ENCODE measurements around the gene KRTAP12-3. TPM values are rescaled to one million over a fixed set of nuclear protein-coding genes. Genes with fewer than 3 reads are reported as not detected.
"Not testable (repeated sequence)": the region's sequence is repeated elsewhere in the genome, so short reads cannot be mapped to it uniquely, and the experiment has no call there.

The KRTAP12-3 gene
- polyA plus RNA-seq, 1 experiment = not detected

GRCh38 chr21:44686843-44687561 is 29.3 kb downstream of the KRTAP12-3 start:
- CTCF ChIA-PET = no interaction called here
- no peak for DNase-seq (ENCODE audit: low read depth, low spot score)
- H3K4me3 ChIP-seq (ENCODE audit: low read depth, low read length) = no peak overlapping the region
- H3K27me3 ChIP-seq (ENCODE audit: control insufficient read depth, insufficient read depth, low read length) = peaks cover 14% of the 10 kb centered on the region
- no peaks in the 10 kb centered on the region for H3K9me3 ChIP-seq (ENCODE audit: control insufficient read depth, insufficient read depth, low read length)
- POLR2A ChIA-PET = no interaction called here
- no peak for TF ChIP-seq CTCF (IDR thresholded peaks at IDR 0.05; ENCODE audit: low read depth, low read length)
- no peak overlapping the region for H3K27ac ChIP-seq (ENCODE audit: low read depth, low read length)

- ChIA-PET POLR2A (no interaction called here), CTCF (no interaction called here)
- Histone ChIP-seq H3K27ac (ENCODE audit: low read depth, low read length) (no peak overlapping the region), H3K9me3 (ENCODE audit: control insufficient read depth, insufficient read depth, low read length) (no peaks in the 10 kb centered on the region), H3K27me3 (ENCODE audit: control insufficient read depth, insufficient read depth, low read length) (peaks cover 12% of the 10 kb centered on the region), H3K4me3 (ENCODE audit: low read depth, low read length) (no peak overlapping the region)
- DNase-seq (ENCODE audit: low read depth, low spot score) = no peak
- no peak for TF ChIP-seq CTCF (IDR thresholded peaks at IDR 0.05; ENCODE audit: low read depth, low read length)
These were observed 29.9 kb downstream of the KRTAP12-3 start for GRCh38 chr21:44687671-44688070.

- DNase-seq (ENCODE audit: low read depth, low spot score); H3K27ac ChIP-seq (ENCODE audit: low read depth, low read length); H3K9me3 ChIP-seq (ENCODE audit: control insufficient read depth, insufficient read depth, low read length); H3K27me3 ChIP-seq (ENCODE audit: control insufficient read depth, insufficient read depth, low read length); H3K4me3 ChIP-seq (ENCODE audit: low read depth, low read length); CTCF ChIA-PET; POLR2A ChIA-PET: not testable (repeated sequence)
These were observed 32.0 kb downstream of the KRTAP12-3 start for GRCh38 chr21:44689740-44690139.

GRCh38 chr21:44691686-44692085 is 34.0 kb downstream of the KRTAP12-3 start:
- CTCF ChIA-PET = interaction anchor here (1.2 kb wide), 1 partner anchor 102 kb away, joined by 7 read pairs; no protein-coding TSS in a partner anchor
- DNase-seq (ENCODE audit: low read depth, low spot score) = no peak
- H3K4me3 ChIP-seq (ENCODE audit: low read depth, low read length) = no peak overlapping the region
- POLR2A ChIA-PET = no interaction called here
- no peaks in the 10 kb centered on the region; the same call in 1 of the 2 replicates for H3K9me3 ChIP-seq (ENCODE audit: control insufficient read depth, insufficient read depth, low read length)
- peaks cover 12% of the 10 kb centered on the region for H3K27me3 ChIP-seq (ENCODE audit: control insufficient read depth, insufficient read depth, low read length)
- no peak for TF ChIP-seq CTCF (IDR thresholded peaks at IDR 0.05; ENCODE audit: low read depth, low read length)
- H3K27ac ChIP-seq (ENCODE audit: low read depth, low read length) = no peak overlapping the region

GRCh38 chr21:44692798-44693512 is 35.2 kb downstream of the KRTAP12-3 start:
- Histone ChIP-seq H3K27ac (ENCODE audit: low read depth, low read length) (no peak overlapping the region), H3K4me3 (ENCODE audit: low read depth, low read length) (no peak overlapping the region), H3K9me3 (ENCODE audit: control insufficient read depth, insufficient read depth, low read length) (no peaks in the 10 kb centered on the region; the same call in 1 of the 2 replicates), H3K27me3 (ENCODE audit: control insufficient read depth, insufficient read depth, low read length) (peaks cover 10% of the 10 kb centered on the region)
- CTCF ChIA-PET = no interaction called here
- DNase-seq (ENCODE audit: low read depth, low spot score) = no peak
- POLR2A ChIA-PET = no interaction called here
- no peak for TF ChIP-seq CTCF (IDR thresholded peaks at IDR 0.05; ENCODE audit: low read depth, low read length)
